Urinary bladder (tissue), 4 donors: ENCODE data around the gene CEP85. TPM values are rescaled to one million over a fixed set of nuclear protein-coding genes. Genes with fewer than 3 reads are reported as not detected.
"Not testable (repeated sequence)": the region's sequence is repeated elsewhere in the genome, so short reads cannot be mapped to it uniquely, and the experiment has no call there.

ENCODE experiments used
- DNase-seq: peaks from one replicate; pipeline ENCODE4 v3.0.0-alpha.2; 2015; ENCODE audit errors: extremely low spot score
- H3K27ac ChIP-seq: one replicate; pipeline ENCODE4 v1.5.1; 2013; ENCODE audit warnings: low read depth, mild to moderate bottlenecking, moderate library complexity
- H3K36me3 ChIP-seq: one replicate; pipeline ENCODE4 v1.6.1; 2013; ENCODE audit warnings: mild to moderate bottlenecking, moderate library complexity; ENCODE audit not compliant: insufficient read depth
- H3K4me1 ChIP-seq: one replicate; pipeline ENCODE4 v1.6.1; 2013; ENCODE audit warnings: mild to moderate bottlenecking, moderate library complexity; ENCODE audit not compliant: insufficient read depth
- H3K4me3 ChIP-seq: one replicate; pipeline ENCODE4 v1.5.1; 2013; ENCODE audit warnings: low read depth, low read length
- WGBS: extraction: QIAGEN DNeasy Blood & Tissue Kit; methylation state at CpG from one replicate; pipeline ENCODE4 v1.1.7; 2013; 5-methylcytosine and 5-hydroxymethylcytosine counted together
- polyA plus RNA-seq: library from polyadenylated mRNA; stranded (reverse); fragments of 200-250 nt; gene quantifications from one replicate; pipeline ENCODE4 v1.2.3, GENCODE V29; 2013
- total RNA-seq: library from RNA; depleted of rRNA; stranded (reverse); fragments of >200 nt; gene quantifications from one replicate; pipeline ENCODE4 v1.2.3, GENCODE V29; 2014
- donor health status: healthy with polysubstance abuse.
- donor health status: healthy.

The CEP85 gene
- total and polyA plus RNA-seq, 2 donors, result 4.3 to 13.5 TPM

DNA sequence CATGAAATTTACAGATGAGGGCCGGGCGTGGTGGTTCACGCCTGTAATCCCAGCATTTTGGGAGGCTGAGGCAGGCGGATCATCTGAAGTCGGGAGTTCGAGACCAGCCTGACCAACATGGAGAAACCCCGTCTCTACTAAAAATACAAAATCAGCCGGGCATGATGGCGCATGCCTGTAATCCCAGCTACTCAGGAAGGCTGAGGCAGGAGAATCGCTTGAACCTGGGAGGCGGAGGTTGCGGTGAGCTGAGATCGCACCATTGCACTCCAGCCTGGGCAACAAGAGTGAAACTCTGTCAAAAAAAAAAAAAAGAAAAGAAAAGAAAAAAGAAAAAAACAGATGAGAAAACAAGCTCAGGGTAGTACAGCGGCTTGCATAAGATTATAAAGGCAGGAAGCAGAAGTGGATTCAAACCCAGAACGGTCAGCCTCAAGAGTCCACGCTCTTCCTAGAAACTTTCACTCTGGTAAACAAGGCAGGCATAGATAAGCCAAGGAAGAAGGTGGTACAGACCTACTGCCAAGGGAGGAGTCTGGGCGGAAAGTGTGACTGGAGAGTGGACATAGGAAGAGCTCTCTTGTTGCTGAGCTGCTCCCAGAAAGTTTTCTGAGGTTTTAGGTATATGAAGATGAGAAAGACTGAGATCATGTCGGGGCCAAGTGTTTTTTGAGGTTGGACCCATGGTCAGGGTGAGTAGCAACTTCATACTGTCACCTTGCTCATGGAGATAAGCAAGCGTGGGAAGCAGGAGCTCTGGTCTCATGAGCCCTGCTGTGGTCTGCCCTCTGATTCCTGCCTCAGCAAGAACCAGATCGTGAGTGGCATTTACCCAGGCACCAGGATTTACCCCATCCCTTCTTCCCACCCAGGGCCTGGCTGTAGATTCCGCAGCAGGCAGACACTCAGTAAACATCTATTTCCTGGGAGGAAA is 74.2 kb downstream of the CEP85 start:
- not testable (repeated sequence) for H3K4me3 ChIP-seq, DNase-seq, H3K4me1 ChIP-seq, H3K27ac ChIP-seq, H3K36me3 ChIP-seq
- WGBS, result 83% methylated on average over 21 of the region's 21 CpGs

DNA sequence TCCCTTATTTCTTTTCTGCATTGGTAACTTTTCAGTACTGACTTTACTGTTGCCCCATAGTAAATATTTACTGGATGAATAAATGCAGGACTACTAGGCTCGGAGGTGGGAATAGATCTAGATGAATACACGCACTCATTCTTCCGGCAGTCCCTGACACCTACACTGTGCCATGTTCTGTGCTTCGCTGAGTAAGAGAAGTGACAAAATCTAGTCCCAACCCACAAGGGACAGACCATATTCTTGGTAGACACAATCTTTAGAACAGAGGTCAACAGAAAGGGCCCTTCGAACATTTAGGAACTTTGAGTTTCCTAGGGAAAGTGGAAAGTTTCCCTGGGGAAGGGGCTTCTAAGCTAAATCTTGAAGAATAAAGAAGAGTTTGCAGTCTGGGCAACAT is 80.5 kb downstream of the CEP85 start:
- 83% methylated on average over 5 of the region's 5 CpGs for WGBS
- Histone ChIP-seq H3K36me3 (no peaks in the 10 kb centered on the region), H3K4me1 (no peaks in the 10 kb centered on the region), H3K4me3 (no peak overlapping the region), H3K27ac (no peak overlapping the region)
- DNase-seq, result no peak

DNA sequence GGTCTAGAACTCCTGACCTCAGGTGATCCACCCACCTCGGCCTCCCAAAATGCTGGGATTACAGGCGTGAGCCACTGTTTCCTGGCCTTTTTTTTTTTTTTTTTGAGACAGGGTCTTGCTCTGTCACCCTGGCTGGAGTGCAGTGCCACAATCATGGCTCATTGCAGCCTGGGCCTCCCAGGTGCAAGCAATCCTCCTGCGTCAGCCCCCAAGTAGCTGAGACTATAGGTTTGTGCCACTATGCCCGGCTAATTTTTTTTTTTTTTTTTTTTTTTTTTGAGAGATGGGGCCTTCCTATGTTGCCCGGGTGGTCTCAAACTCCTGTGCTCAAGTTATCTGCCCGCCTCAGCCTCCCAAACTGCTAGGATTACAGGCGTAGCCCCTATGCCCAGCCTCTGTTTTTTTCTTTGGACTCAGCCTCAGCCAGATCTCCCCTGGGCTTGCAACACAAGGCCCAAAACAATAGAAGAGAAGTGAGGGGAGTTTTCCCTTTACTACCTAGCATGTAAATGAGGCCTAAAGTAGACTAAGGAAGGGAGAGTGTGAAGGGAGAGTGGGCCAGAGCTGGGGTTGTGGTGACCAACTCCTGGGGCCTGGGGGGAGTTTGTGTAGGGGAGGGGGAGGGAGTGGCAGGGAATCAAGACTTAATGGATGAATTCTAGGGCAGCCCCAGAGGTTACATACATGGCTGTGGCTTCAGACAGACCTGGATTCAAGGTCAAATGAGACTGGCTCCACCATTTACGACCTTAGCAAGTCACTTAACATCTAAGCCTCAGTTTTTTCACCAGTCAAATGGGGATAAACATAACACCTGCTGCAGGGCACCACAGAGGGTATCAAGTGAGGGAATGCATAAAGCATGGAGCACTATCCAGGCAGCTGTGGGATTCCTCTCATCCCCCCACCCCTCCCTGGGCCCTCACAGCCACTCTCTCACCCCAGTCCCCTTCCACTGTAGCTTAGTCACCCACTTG is 82.2 kb downstream of the CEP85 start:
- no peaks in the 10 kb centered on the region for H3K36me3 ChIP-seq
- 82% methylated on average over 8 of the region's 8 CpGs for WGBS

DNA sequence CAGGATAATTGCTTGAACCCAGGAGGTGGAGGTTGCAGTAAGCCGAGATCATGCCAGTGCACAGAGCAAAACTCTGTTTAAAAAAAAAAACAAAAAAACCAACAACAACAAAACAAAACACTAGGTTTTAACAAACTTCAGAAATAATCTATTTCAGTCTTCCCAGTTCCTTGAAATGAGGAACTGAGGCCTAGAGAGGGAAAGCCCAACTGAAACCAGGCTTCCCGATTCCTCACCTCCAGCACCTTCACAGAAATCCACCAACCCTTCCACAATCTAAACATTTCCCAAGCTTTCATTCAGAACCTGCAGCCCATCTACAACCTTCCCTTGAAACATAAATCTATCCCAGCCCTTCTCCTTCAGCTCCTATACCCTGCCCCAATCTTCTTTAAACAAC is 83.1 kb downstream of the CEP85 start:
- 86% methylated on average over 2 of the region's 2 CpGs for WGBS
- H3K4me3 ChIP-seq, result no peak overlapping the region
- no peaks in the 10 kb centered on the region for H3K36me3 ChIP-seq
- H3K4me1 ChIP-seq, result no peaks in the 10 kb centered on the region
- no peak overlapping the region for H3K27ac ChIP-seq
- no peak for DNase-seq

More for the DNA sequence above, 82.2 kb downstream of the CEP85 start:
- no peak for DNase-seq
- H3K4me1 ChIP-seq, result no peaks in the 10 kb centered on the region
- H3K27ac ChIP-seq, result no peak overlapping the region
- no peak overlapping the region for H3K4me3 ChIP-seq

DNA sequence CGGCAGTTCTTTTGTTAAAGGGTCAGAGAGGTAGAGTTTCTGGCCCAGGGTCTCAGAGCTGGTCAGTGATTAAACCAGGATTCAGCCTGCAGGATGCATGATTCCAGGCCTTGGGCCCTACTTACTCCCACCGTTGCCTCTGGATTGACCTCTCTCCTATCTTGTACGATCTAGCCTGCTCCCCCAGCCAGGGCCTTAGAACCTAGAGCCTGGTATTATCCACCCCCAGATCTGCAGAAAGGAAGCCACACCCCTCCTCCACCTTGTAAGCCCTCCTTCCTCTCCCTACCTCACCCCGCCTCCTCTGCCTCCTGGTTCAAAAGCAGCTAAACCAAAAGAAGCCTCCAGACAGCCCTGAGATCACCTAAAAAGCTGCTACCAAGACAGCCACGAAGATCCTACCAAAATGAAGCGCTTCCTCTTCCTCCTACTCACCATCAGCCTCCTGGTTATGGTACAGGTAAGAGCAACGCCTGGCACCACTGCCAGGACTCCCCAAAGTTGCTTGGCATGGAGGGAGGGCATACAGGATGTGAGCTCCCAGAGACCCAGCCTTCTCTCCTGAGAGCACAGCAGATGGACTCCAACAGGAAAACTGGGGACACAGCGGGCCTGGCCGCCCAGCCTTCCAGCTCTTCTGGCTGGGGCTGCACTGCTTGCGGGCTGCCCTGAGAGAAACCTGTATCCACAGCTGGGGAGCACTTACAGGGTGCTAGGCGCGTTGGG is 83.8 kb downstream of the CEP85 start, which contains the start of gene CD52:
Gene CD52, plus strand, starts transcription at position 347 of the 726 bp plus-strand sequence. Its CDS starts 60 bp downstream, at position 407.
- peak within 1 kb of the TSS; percentile 16 for H3K4me3 ChIP-seq
- H3K4me1 ChIP-seq, result no peaks in the 10 kb centered on the region
- no peak within 1 kb of the TSS for H3K27ac ChIP-seq
- 65% methylated on average over 12 of the region's 12 CpGs for whole genome bisulfite sequencing
- no peaks in the 10 kb centered on the region for H3K36me3 ChIP-seq
- no peak for DNase-seq

DNA sequence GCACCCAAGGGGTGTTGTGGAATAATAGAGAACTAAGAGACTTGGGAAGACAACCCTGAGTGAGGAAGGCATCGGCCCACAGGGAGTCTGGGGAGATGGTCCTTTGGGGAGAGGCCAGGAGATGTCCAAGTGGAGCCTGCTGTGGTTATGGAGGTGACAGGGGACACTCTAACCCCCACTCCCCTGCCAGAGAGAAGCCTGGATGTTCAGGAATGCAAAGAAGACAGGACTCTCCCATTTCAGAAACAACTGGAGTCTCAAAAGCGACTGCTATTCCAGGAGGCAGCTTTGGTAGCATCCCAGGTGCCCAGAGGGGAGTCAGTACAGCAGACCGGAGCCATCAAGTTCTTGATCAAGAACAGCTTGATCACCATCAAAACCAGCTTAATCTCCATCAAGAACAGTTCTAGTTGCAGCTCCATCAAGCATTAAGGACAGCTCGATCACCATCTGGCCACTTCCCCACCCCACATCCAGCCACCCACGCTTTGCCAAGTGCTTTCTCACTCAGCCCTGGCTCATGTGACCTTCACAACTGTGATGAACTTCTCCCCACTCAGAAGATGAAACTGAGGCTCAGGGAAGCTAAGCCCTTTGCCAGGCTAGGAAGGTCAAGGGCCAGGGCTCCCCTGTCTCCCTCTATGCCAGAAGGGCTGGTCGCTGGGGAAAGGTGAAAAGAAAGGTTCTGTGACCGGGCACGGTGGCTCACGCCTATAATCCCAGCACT is 84.5 kb downstream of the CEP85 start:
- 84% methylated on average over 9 of the region's 9 CpGs for WGBS
- DNase-seq, result no peak
- no peaks in the 10 kb centered on the region for H3K36me3 ChIP-seq
- H3K27ac ChIP-seq, result no peak overlapping the region
- no peaks in the 10 kb centered on the region for H3K4me1 ChIP-seq
- H3K4me3 ChIP-seq, result peak overlapping the region; percentile 16

DNA sequence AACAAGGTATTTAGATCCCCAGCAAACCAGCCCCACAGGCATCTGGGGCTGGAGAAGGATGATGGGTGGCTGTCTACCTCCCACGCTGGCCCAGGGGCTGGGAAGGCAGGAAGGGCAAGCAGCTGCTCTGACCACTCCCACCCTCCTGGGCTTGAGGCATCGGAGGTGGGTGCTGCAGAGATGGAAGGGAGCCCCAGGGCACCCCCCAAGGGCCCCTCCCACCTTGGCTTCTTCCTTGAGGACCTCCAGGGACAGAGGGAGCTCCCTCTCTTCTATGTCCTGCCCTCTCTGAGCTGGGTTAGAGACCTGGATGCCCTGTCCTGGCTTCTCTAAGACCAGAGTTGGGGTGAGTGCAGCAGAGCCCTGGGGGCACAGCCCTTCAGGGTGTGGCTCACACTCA is 86.9 kb downstream of the CEP85 start:
- Histone ChIP-seq H3K27ac (no peak overlapping the region), H3K4me1 (no peaks in the 10 kb centered on the region), H3K4me3 (no peak overlapping the region), H3K36me3 (no peaks in the 10 kb centered on the region)
- 76% methylated on average over 2 of the region's 2 CpGs for WGBS
- no peak for DNase-seq

DNA sequence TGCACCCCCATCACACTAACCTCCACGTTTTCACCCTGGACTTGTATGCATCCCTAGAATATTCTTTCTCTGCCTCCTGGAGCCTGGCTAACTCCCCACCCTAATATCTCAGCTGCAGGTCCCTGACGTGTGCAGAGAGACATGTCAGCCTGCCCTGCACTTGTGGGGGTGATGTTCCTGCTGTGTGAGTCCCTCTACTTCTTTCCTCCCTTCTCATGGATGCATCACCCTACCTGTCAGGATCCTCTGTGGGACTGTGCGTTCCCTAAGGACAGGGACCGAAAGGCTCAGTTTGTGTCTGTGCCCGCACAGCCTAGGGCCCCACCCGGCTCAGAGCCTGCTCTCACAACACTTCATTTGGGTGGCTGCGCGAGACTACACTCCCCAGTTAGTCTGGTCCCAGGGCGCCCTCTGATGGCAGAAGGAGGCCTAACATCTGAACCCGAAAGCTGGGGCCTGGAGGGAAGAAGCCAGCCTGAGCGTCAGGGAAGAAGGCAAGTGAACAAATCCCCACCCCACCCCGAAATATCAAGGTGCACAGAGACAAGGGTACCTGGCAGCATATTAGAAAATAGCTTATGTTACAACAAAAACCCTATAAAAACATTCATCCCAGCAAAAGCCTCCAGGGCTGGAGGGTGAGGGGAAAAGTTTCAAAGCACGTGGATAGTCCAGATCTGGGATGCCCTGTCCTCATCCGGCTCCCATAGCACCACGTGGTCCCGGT is 87.5 kb downstream of the CEP85 start:
- peak; percentile 42 for DNase-seq
- H3K27ac ChIP-seq, result no peak overlapping the region
- H3K4me1 ChIP-seq, result no peaks in the 10 kb centered on the region
- 13% methylated on average over 16 of the region's 16 CpGs for WGBS
- no peaks in the 10 kb centered on the region for H3K36me3 ChIP-seq
- H3K4me3 ChIP-seq, result no peak overlapping the region

DNA sequence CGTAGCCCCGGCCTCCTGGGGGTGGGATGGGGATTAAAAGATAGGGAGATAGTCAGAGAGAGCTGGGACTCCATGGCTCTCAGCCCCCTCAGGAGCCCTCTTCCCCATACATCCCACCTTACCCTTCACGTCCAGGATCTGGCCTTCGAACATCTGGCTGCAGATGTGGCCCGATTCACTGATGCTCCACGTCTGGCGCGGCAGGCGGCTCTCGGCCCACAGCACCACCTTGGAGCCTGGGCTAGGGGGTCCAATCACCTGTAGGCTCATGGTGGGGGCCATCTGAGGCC is 88.0 kb downstream of the CEP85 start:
- H3K4me3 ChIP-seq, result no peak overlapping the region
- no peak for DNase-seq
- H3K27ac ChIP-seq, result no peak overlapping the region
- no peaks in the 10 kb centered on the region for H3K36me3 ChIP-seq
- 68% methylated on average over 10 of the region's 10 CpGs for WGBS
- H3K4me1 ChIP-seq, result no peaks in the 10 kb centered on the region

DNA sequence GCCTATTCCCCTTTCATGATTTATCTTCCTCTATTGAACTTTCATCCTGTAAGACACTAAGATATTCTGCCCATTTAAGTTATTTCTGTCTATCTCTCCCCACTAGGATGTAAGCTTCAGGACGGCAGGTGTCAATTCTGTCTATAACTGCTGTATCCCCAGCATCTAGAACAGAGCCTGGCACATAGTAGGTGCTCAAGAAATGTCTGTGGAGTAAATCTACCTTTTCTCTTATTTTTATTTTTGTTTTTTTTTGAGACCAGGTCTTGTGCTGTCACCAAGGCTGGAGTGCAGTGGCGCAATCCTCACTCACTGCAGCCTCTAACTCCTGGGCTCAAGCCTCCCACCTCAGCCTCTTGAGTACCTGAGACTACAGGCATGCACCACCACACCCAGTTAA is 89.4 kb downstream of the CEP85 start:
- H3K36me3 ChIP-seq, result no peaks in the 10 kb centered on the region
- no peak overlapping the region for H3K27ac ChIP-seq
- WGBS, result 92% methylated on average over 2 of the region's 2 CpGs
- H3K4me1 ChIP-seq, result no peaks in the 10 kb centered on the region
- no peak for DNase-seq
- H3K4me3 ChIP-seq, result no peak overlapping the region

DNA sequence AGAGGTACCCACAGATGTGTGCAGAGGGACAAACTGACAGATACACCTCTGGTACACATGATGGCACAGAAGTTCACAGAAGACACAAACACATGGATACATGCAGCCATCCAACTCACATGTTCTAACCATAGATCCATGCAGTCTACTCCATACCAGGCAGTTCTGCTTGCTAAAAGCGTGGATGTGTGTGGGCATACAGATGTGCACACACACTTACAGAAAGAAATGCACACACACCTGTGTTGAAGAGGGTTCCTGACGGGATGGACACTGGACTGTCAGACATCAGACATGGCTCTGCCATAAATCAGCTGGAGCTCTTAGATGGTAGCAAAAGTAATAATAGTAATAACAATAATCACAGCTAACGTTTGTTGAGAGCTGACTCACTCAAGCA is 90.5 kb downstream of the CEP85 start:
- 75% methylated on average over 3 of the region's 3 CpGs for WGBS
- DNase-seq, result no peak
- no peaks in the 10 kb centered on the region for H3K36me3 ChIP-seq
- no peak overlapping the region for H3K4me3 ChIP-seq
- H3K27ac ChIP-seq, result no peak overlapping the region
- no peaks in the 10 kb centered on the region for H3K4me1 ChIP-seq

DNA sequence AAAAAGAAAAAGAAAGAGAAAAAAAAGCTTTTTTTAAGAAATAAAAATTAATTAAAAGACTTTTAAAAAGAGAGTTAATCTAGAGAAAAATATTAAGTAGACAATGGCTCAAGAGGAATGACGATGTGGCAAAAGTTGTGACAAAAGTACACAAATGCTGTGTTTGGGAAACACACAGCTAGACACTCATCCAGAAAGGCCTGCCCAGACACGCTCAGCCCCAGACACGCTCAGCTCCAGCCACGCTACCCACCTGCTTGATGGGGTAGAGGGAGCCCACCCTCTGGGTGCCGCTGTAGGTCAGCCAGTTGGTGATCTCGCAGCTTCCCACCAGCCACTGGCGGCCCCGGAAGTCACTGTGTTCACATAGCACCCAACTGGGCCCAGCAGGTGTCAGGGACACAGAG is 94.0 kb downstream of the CEP85 start:
- Histone ChIP-seq H3K4me1 (no peaks in the 10 kb centered on the region), H3K36me3 (no peaks in the 10 kb centered on the region), H3K27ac (no peak overlapping the region), H3K4me3 (no peak overlapping the region)
- DNase-seq, result no peak
- WGBS, result 75% methylated on average over 8 of the region's 8 CpGs
